ENCODE data around the gene OR1N1. TPM values are rescaled to one million over a fixed set of nuclear protein-coding genes. Genes with fewer than 3 reads are reported as not detected.
A peak's percentile ranks its signal among the peaks of the same experiment; 100 is the strongest.

OR1N1 gene
- total and polyA plus RNA-seq, 3 experiments from 2014 or later: not detected

GRCh38 chr9:122506964-122507363 is 20.1 kb downstream of the OR1N1 start:
- H3K36me3 ChIP-seq (ENCODE audit: insufficient read depth, low read length): no peaks in the 10 kb centered on the region
- POLR2A ChIA-PET: no interaction called here
- no peaks in the 10 kb centered on the region for H3K9me3 ChIP-seq (ENCODE audit: low read length)
- Mint-ChIP-seq H3K27ac (no peak overlapping the region), H3K36me3 (no peaks in the 10 kb centered on the region), H3K4me3 (no peak overlapping the region), H3K27me3 (peaks cover 9% of the 10 kb centered on the region in 2 donors), H3K4me1 (no peaks in the 10 kb centered on the region), H3K9me3 (no peaks in the 10 kb centered on the region)
- H3K27me3 ChIP-seq (ENCODE audit: insufficient read depth, low read length, poor library complexity, severe bottlenecking): no peaks in the 10 kb centered on the region
- H3K4me3 ChIP-seq (ENCODE audit: low read length): no peak overlapping the region
- DNase-seq: no peak
- CTCF ChIA-PET: no interaction called here
- no peaks in the 10 kb centered on the region for H3K4me1 ChIP-seq (ENCODE audit: insufficient read depth, low read length)
- H3K27ac ChIP-seq (ENCODE audit: low read depth, low read length): no peak overlapping the region

DNA sequence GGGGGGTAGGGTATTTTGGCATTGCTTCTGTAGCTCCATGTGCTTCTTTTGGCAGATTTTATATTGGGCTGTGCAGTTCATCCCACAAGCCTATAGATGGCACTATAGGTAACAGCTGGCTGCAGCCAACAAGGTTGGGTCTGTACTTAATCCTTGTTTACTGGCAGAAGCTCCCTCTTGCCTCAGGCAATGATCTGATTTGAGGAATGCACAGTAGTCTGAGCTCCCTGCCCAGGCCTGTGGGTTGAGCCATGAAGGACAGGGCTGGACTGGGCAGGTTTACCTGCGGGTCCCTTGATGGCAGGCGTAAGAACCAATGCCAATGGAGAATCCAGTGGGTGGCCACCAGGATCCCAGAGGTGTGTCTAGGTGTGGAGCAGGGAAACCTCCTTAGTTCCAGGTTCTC is 28.2 kb downstream of the OR1N1 start:
- ChIA-PET CTCF (interaction anchor here (1.3 kb wide), 2 partner anchors 310 to 312 kb away, joined by 3 to 9 read pairs; no protein-coding TSS in a partner anchor), POLR2A (no interaction called here)
- peaks cover 0 to 2% (median 0%) of the 10 kb centered on the region in 3 donors for H3K36me3 Mint-ChIP-seq
- H3K9me3 ChIP-seq (ENCODE audit: low read length): no peaks in the 10 kb centered on the region
- peak in 2 of 5 donors; percentile 7 to 24 for DNase-seq
- no peaks in the 10 kb centered on the region for H3K4me1 Mint-ChIP-seq
- no peak overlapping the region for H3K4me3 Mint-ChIP-seq
- peaks cover 5% of the 10 kb centered on the region for H3K27me3 ChIP-seq (ENCODE audit: insufficient read depth, low read length, poor library complexity, severe bottlenecking)
- no peak overlapping the region for H3K27ac ChIP-seq (ENCODE audit: low read depth, low read length)
- peaks cover 19 to 39% of the 10 kb centered on the region in 2 donors for H3K27me3 Mint-ChIP-seq
- no peak overlapping the region for H3K4me3 ChIP-seq (ENCODE audit: low read length)
- no peak overlapping the region for H3K27ac Mint-ChIP-seq
- no peaks in the 10 kb centered on the region for H3K4me1 ChIP-seq (ENCODE audit: insufficient read depth, low read length)
- peaks cover 4 to 9% (median 7%) of the 10 kb centered on the region in 5 donors for H3K9me3 Mint-ChIP-seq
- no peaks in the 10 kb centered on the region for H3K36me3 ChIP-seq (ENCODE audit: insufficient read depth, low read length)

DNA sequence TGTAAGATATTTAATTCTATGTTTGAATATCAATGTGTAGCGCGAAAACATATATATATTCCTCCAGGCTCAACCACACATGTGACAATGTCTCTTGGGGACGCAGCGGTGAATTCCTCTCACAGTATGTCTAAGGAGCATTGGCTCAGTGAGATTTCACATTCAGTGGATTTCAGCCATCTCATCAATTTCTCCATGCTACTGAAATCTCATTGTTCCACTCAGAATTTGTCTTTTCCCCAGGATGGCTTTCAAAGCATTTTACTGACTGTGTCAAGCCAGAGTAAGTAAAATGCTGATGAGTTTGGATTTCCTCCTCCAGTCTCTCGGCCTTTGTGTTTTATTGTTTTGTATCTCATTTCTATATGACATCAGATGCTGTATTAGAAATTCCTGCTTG is 48.0 kb downstream of the OR1N1 start:
- Histone ChIP-seq H3K27ac (ENCODE audit: low read depth, low read length) (no peak overlapping the region), H3K4me1 (ENCODE audit: insufficient read depth, low read length) (no peaks in the 10 kb centered on the region), H3K27me3 (ENCODE audit: insufficient read depth, low read length, poor library complexity, severe bottlenecking) (no peaks in the 10 kb centered on the region), H3K4me3 (ENCODE audit: low read length) (no peak overlapping the region), H3K9me3 (ENCODE audit: low read length) (no peaks in the 10 kb centered on the region), H3K36me3 (ENCODE audit: insufficient read depth, low read length) (no peaks in the 10 kb centered on the region)
- ChIA-PET POLR2A (no interaction called here), CTCF (interaction anchor here (1.0 kb wide), 1 partner anchor 15 kb away, joined by 3 read pairs; no protein-coding TSS in a partner anchor)
- Mint-ChIP-seq H3K36me3 (no peaks in the 10 kb centered on the region), H3K9me3 (no peaks in the 10 kb centered on the region), H3K4me3 (no peak overlapping the region), H3K4me1 (no peaks in the 10 kb centered on the region), H3K27me3 (peaks cover 6 to 26% of the 10 kb centered on the region in 2 donors), H3K27ac (no peak overlapping the region)
- DNase-seq: no peak

DNA sequence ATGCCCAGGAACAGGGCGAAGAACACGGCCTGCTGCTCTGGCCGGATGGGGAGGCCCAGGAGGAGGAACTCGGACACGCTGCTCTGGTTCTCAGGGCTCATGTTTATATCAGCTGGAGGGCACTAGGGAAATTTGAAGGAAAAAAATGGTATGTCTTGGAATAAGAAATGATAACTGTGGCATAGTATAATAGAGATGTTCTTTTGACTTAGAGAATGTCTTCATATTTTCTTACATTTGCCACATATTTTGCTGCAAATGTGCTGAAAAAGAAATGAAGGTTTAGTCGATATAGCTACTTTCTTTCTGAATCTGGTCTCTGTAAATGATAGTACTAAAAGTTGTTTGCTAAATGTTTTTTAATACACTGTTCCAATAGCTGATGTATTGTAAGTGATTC is 49.3 kb downstream of the OR1N1 start, which contains the start of gene OR1J1:
OR1J1 (minus strand) TSS at position 101 of the 400 bp plus-strand sequence; CDS start at position 101, 0 bp downstream.
- no peaks in the 10 kb centered on the region for H3K27me3 ChIP-seq (ENCODE audit: insufficient read depth, low read length, poor library complexity, severe bottlenecking)
- no peaks in the 10 kb centered on the region for H3K9me3 ChIP-seq (ENCODE audit: low read length)
- POLR2A ChIA-PET: no interaction called here
- no peaks in the 10 kb centered on the region for H3K36me3 ChIP-seq (ENCODE audit: insufficient read depth, low read length)
- Mint-ChIP-seq H3K9me3 (no peaks in the 10 kb centered on the region), H3K36me3 (no peaks in the 10 kb centered on the region), H3K27me3 (peaks cover 6 to 26% of the 10 kb centered on the region in 2 donors), H3K4me3 (no peak within 1 kb of the TSS), H3K4me1 (no peaks in the 10 kb centered on the region), H3K27ac (no peak within 1 kb of the TSS)
- DNase-seq: no peak
- H3K4me1 ChIP-seq (ENCODE audit: insufficient read depth, low read length): no peaks in the 10 kb centered on the region
- no peak within 1 kb of the TSS for H3K4me3 ChIP-seq (ENCODE audit: low read length)
- CTCF ChIA-PET: no interaction called here
- no peak within 1 kb of the TSS for H3K27ac ChIP-seq (ENCODE audit: low read depth, low read length)

- Mint-ChIP-seq H3K27ac (no peak overlapping the region), H3K9me3 (no peaks in the 10 kb centered on the region), H3K4me3 (no peak overlapping the region), H3K36me3 (no peaks in the 10 kb centered on the region), H3K27me3 (peaks cover 6 to 26% of the 10 kb centered on the region in 2 donors), H3K4me1 (no peaks in the 10 kb centered on the region)
- Histone ChIP-seq H3K27me3 (ENCODE audit: insufficient read depth, low read length, poor library complexity, severe bottlenecking) (no peaks in the 10 kb centered on the region), H3K4me3 (ENCODE audit: low read length) (no peak overlapping the region), H3K36me3 (ENCODE audit: insufficient read depth, low read length) (no peaks in the 10 kb centered on the region), H3K9me3 (ENCODE audit: low read length) (no peaks in the 10 kb centered on the region), H3K4me1 (ENCODE audit: insufficient read depth, low read length) (no peaks in the 10 kb centered on the region), H3K27ac (ENCODE audit: low read depth, low read length) (no peak overlapping the region)
- POLR2A ChIA-PET: no interaction called here
- CTCF ChIA-PET: no interaction called here
- no peak for DNase-seq
Observed at GRCh38 chr9:122477346-122477745, 49.7 kb downstream of the OR1N1 start.

Other genes with a start within 250 kb of the OR1N1 start
- under 1 TPM; 0.27 to 0.44 TPM for gene PTGS1, start 156.3 kb downstream of the OR1N1 start, total RNA-seq
- not detected for gene PTGS1, start 156.3 kb downstream of the OR1N1 start, polyA plus RNA-seq
- gene OR1J1, start 49.4 kb downstream of the OR1N1 start, total RNA-seq: not detected
- gene OR1J1, start 49.4 kb downstream of the OR1N1 start, polyA plus RNA-seq: not detected
- gene OR1J2, start 16.5 kb downstream of the OR1N1 start, total RNA-seq: not detected
- gene OR1J2, start 16.5 kb downstream of the OR1N1 start, polyA plus RNA-seq: not detected
- not detected for gene OR1J4, start 8.2 kb downstream of the OR1N1 start, total RNA-seq
- not detected for gene OR1J4, start 8.2 kb downstream of the OR1N1 start, polyA plus RNA-seq
- gene OR1N2, start 25.8 kb upstream of the OR1N1 start, total RNA-seq: not detected
- not detected for gene OR1N2, start 25.8 kb upstream of the OR1N1 start, polyA plus RNA-seq
- gene OR1L8, start 56.1 kb upstream of the OR1N1 start, total RNA-seq: not detected
- not detected for gene OR1L8, start 56.1 kb upstream of the OR1N1 start, polyA plus RNA-seq
- not detected for gene OR1Q1, start 87.4 kb upstream of the OR1N1 start, total RNA-seq
- not detected for gene OR1Q1, start 87.4 kb upstream of the OR1N1 start, polyA plus RNA-seq
- gene OR1B1, start 130.3 kb upstream of the OR1N1 start, total RNA-seq: not detected
- gene OR1B1, start 130.3 kb upstream of the OR1N1 start, polyA plus RNA-seq: not detected
- gene OR1L1, start 134.4 kb upstream of the OR1N1 start, total RNA-seq: not detected
- not detected for gene OR1L1, start 134.4 kb upstream of the OR1N1 start, polyA plus RNA-seq
- gene OR1L3, start 147.8 kb upstream of the OR1N1 start, total RNA-seq: not detected
- not detected for gene OR1L3, start 147.8 kb upstream of the OR1N1 start, polyA plus RNA-seq
- not detected for gene OR1L4, start 196.7 kb upstream of the OR1N1 start, total RNA-seq
- not detected for gene OR1L4, start 196.7 kb upstream of the OR1N1 start, polyA plus RNA-seq
- not detected for gene OR1L6, start 215.0 kb upstream of the OR1N1 start, total RNA-seq
- gene OR1L6, start 215.0 kb upstream of the OR1N1 start, polyA plus RNA-seq: not detected

All from CD8-positive, alpha-beta memory T cell (primary cell).